Aorta (tissue), 5 donors: ENCODE data around the gene SNAPC2. TPM values are rescaled to one million over a fixed set of nuclear protein-coding genes. Genes with fewer than 3 reads are reported as not detected.
A peak's percentile ranks its signal among the peaks of the same experiment; 100 is the strongest.

ENCODE experiments used
- ATAC-seq: fragments of 200-7000 bp; cut with Tn5 transposase; one replicate; pipeline ENCODE4 v1.9.1; 2022; ENCODE audit warnings: moderate library complexity; ENCODE audit not compliant: low FRiP score
- DNase-seq, 2 donors: peaks; one replicate each; pipeline ENCODE4 v3.0.0-alpha.2; 2020
- H3K27ac ChIP-seq, 2 donors: one replicate each; pipeline ENCODE4 v1.5.1; 2013; ENCODE audit warnings: low read length in 2 of 2, mild to moderate bottlenecking in 2 of 2, moderate library complexity in 2 of 2, control low read depth in 1 of 2, inconsistent platforms in 1 of 2, low read depth in 1 of 2
- H3K27me3 ChIP-seq, 2 donors: one replicate each; pipeline ENCODE4 v1.6.1; 2013; ENCODE audit warnings: control low read depth in 1 of 2, low read length in 1 of 2, mild to moderate bottlenecking in 1 of 2, moderate library complexity in 1 of 2; ENCODE audit not compliant: insufficient read depth in 2 of 2, control insufficient read depth in 1 of 2
- H3K36me3 ChIP-seq, 2 donors: one replicate each; pipeline ENCODE4 v1.6.1; 2013; ENCODE audit warnings: control low read depth in 1 of 2, low read length in 1 of 2, mild to moderate bottlenecking in 1 of 2; ENCODE audit not compliant: insufficient read depth in 2 of 2, control insufficient read depth in 1 of 2
- H3K4me1 ChIP-seq, 2 donors: one replicate each; pipeline ENCODE4 v1.6.1; 2013; ENCODE audit warnings: low read length in 2 of 2, control low read depth in 1 of 2, mild to moderate bottlenecking in 1 of 2, moderate library complexity in 1 of 2; ENCODE audit not compliant: insufficient read depth in 2 of 2, control insufficient read depth in 1 of 2
- H3K4me3 ChIP-seq, 2 donors: one replicate each; pipeline ENCODE4 v1.5.1; 2013; ENCODE audit warnings: low read length in 2 of 2, control low read depth in 1 of 2, mild to moderate bottlenecking in 1 of 2
- H3K9me3 ChIP-seq: one replicate; pipeline ENCODE4 v1.6.1; 2013; ENCODE audit warnings: mild to moderate bottlenecking, low read length; ENCODE audit not compliant: control insufficient read depth
- WGBS, 2 donors: extraction: QIAGEN DNeasy Blood & Tissue Kit; methylation state at CpG; one replicate each; pipeline ENCODE4 v1.1.7; 2013; 5-methylcytosine and 5-hydroxymethylcytosine counted together
- intact Hi-C, 2 donors: fragments of 100-400 bp; cut with DNase I; formaldehyde crosslinking; loops; one replicate each; pipeline versions ENCODE4 v1.14.2 to v1.15.0; 2022
- polyA plus RNA-seq, 2 donors: library from polyadenylated mRNA; stranded (reverse); fragments of 200-250 nt; gene quantifications; one replicate each; pipeline ENCODE4 v1.2.3, GENCODE V29; 2013
- total RNA-seq, 2 donors: library from RNA; stranded (reverse); fragmentation: NEBNext Ultra II Directional; extraction: Animal tissue kit (Norgen Biotek cat#: 25700); gene quantifications; one replicate each; pipeline ENCODE4 v1.2.1, GENCODE V29; 2021
- donor health status: healthy with polysubstance abuse.
- donor health status: Bipolar disorder and iron deficiency.
- donor health status: DM: no; HTN: no; CAD: no.
- donor health status: DM: no; HTN: no; CAD: no.
- donor health status: DM: yes; HTN: yes; CAD: no.

SNAPC2 gene
- total and polyA plus RNA-seq, 4 donors = 12.0 to 26.6 (median 21.3) TPM

- ATAC-seq (no peak), DNase-seq (no peak)
- intact Hi-C loops = no loop called here
- Histone ChIP-seq H3K27me3 (no peaks in the 10 kb centered on the region), H3K36me3 (no peaks in the 10 kb centered on the region), H3K9me3 (no peaks in the 10 kb centered on the region), H3K4me3 (no peak overlapping the region), H3K4me1 (no peaks in the 10 kb centered on the region), H3K27ac (no peak overlapping the region)
- 93 to 94% methylated on average over 34 of the region's 34 CpGs for WGBS, 2 donors
These were observed 20.3 kb upstream of the SNAPC2 start for GRCh38 chr19:7899751-7900378.

DNA sequence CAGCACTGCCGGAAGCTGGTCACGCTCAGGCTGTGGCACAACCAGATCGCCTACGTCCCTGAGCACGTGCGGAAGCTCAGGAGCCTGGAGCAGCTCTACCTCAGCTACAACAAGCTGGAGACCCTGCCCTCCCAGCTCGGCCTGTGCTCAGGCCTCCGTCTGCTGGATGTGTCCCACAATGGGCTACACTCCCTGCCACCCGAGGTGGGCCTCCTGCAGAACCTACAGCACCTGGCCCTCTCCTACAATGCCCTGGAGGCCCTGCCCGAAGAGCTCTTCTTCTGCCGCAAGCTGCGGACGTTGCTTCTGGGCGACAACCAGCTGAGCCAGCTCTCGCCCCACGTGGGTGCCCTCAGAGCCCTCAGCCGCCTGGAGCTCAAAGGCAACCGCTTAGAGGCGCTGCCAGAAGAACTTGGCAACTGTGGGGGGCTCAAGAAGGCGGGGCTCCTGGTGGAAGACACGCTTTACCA lies 19.7 kb upstream of the SNAPC2 start:
- intact Hi-C loops = no loop called here
- no peaks in the 10 kb centered on the region for H3K9me3 ChIP-seq
- no peaks in the 10 kb centered on the region for H3K36me3 ChIP-seq
- no peaks in the 10 kb centered on the region for H3K27me3 ChIP-seq
- no peak overlapping the region for H3K4me3 ChIP-seq
- DNase-seq (no peak), ATAC-seq (no peak)
- no peak overlapping the region for H3K27ac ChIP-seq
- H3K4me1 ChIP-seq = no peaks in the 10 kb centered on the region
- 83% methylated on average over 21 of the region's 21 CpGs for WGBS, 2 donors

DNA sequence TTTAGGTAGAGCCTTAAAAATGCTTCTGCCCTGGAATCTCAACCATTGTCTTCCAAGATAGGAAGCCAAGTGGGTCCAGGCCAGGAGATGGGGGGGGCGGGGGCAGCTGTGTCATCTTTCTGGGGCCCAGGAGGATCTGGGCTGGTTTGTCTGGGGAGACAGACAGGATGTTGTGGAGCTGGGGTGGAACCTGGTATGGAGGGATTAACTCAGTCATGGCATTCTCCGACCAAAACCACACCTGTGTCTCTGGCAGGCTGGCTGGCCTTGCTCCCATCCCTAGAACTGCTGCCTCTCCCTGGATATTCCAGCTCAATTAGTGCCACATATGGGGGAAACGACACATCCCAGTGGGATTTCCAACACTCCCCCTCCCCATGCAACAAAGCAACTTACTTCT lies 19.2 kb upstream of the SNAPC2 start:
- WGBS, 2 donors = 82 to 83% methylated on average over 3 of the region's 3 CpGs

DNA sequence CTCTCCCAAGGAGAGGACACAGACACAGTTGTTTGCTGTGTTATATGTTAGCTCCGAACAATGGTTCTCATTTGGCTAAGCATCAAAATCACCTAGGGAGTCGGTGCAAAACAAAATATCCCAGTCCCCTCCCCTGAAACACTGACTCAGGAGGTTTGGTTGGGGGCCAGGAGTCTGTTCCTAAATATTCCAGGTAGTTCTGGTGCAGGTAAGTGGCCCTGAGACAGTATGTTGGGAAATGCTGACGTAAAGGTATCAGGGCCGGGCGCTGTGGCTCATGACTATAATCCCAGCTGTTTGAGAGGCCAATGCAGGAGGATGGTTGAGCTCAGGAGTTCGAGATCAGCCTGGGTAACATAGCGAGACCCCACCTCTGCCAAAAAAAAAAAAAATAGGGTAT lies 18.8 kb upstream of the SNAPC2 start:
- 91 to 92% methylated on average over 7 of the region's 7 CpGs for WGBS, 2 donors
- H3K9me3 ChIP-seq = no peaks in the 10 kb centered on the region
- intact Hi-C loops = no loop called here

More for the DNA sequence above, 19.2 kb upstream of the SNAPC2 start:
- no peaks in the 10 kb centered on the region for H3K27me3 ChIP-seq
- ATAC-seq = no peak
- H3K4me3 ChIP-seq = no peak overlapping the region
- intact Hi-C loops = no loop called here
- no peak overlapping the region for H3K27ac ChIP-seq
- DNase-seq = no peak
- H3K9me3 ChIP-seq = no peaks in the 10 kb centered on the region
- no peaks in the 10 kb centered on the region for H3K36me3 ChIP-seq
- no peaks in the 10 kb centered on the region for H3K4me1 ChIP-seq

GRCh38 chr19:7902796-7903243 lies 17.3 kb upstream of the SNAPC2 start:
- ATAC-seq (no peak), DNase-seq (no peak)
- H3K36me3 ChIP-seq = no peaks in the 10 kb centered on the region

More for the DNA sequence above, 18.8 kb upstream of the SNAPC2 start:
- Histone ChIP-seq H3K36me3 (no peaks in the 10 kb centered on the region), H3K4me1 (no peaks in the 10 kb centered on the region), H3K4me3 (no peak overlapping the region), H3K27me3 (no peaks in the 10 kb centered on the region), H3K27ac (no peak overlapping the region)
- DNase-seq = no peak
- no peak for ATAC-seq

GRCh38 chr19:7903244-7904073 lies 16.7 kb upstream of the SNAPC2 start, which contains the start of gene MAP2K7:
Gene MAP2K7 (plus strand): TSS chr19:7903877. CDS start chr19:7903945, 68 bp downstream.
- intact Hi-C loops = loop anchor here in 1 of 2 donors (1.0 kb wide), 2 partner anchors 17 to 73 kb away; partner anchors contain the start of genes EVI5L and SNAPC2
- Histone ChIP-seq H3K36me3 (no peaks in the 10 kb centered on the region), H3K27ac (peak within 1 kb of the TSS in 1 of 2 donors; percentile 23), H3K27me3 (no peaks in the 10 kb centered on the region), H3K4me1 (no peaks in the 10 kb centered on the region), H3K4me3 (peak within 1 kb of the TSS; percentile 5 to 69), H3K9me3 (no peaks in the 10 kb centered on the region)
- WGBS, 2 donors = 0 to 1% methylated on average over 80 to 89 of the region's 89 CpGs
- ATAC-seq (peak; percentile 96), DNase-seq (peak; percentile 100)

More at GRCh38 chr19:7902796-7903243, 17.3 kb upstream of the SNAPC2 start:
- 13 to 20% methylated on average over 18 to 20 of the region's 20 CpGs for WGBS, 2 donors
- Histone ChIP-seq H3K4me3 (no peak overlapping the region), H3K27me3 (no peaks in the 10 kb centered on the region), H3K9me3 (no peaks in the 10 kb centered on the region), H3K4me1 (no peaks in the 10 kb centered on the region), H3K27ac (peak overlapping the region in 1 of 2 donors; percentile 23)
- intact Hi-C loops = loop anchor here in 1 of 2 donors (1.0 kb wide), 2 partner anchors 17 to 73 kb away; partner anchors contain the start of genes EVI5L and SNAPC2

DNA sequence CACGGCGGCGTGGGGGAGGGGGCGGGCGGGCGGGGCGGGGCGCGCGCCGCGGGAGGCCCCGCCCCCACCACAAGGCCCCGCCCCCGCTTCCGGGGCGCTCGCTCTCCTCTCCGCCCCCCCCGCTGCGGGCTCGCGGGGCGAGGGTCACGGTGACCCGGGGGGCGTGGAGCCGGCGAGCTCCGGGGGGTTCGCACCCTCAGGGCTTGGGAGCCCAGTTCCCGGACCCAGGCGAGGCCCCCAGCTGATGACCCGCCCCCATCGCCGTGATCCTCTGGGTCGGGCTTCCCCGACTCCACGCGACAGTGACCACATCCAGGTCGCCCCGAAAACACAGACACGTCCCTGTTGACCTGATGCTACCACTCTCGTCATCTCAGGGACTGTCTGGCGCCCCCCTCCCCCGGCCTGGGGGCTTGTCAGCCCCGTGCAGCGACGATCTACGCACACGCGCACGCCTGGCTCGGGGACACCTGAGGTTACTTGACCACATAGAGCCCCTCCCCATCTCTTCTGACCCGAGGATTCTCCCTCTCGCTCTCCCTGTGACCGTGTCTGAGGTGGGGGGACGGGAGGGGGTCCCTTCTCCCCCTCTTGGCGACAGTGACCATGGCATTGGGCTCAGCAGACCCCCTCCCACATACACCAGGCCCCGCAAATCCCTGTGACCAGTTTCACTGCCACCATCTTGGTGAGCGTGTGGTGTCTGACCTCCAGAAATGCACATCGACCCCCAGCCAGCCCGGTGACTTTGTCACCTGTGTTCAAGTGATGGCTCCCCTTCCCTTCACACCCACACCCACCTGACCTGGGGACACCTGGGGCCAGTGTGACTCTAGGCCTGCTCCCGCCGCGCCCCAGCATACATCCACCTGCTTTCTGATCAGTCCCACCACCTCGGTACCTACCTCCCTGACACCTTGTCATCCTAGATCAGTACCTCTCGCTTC lies 15.8 kb upstream of the SNAPC2 start:
- intact Hi-C loops = no loop called here
- Histone ChIP-seq H3K27me3 (no peaks in the 10 kb centered on the region), H3K4me3 (peak overlapping the region; percentile 5 to 69), H3K9me3 (no peaks in the 10 kb centered on the region), H3K4me1 (no peaks in the 10 kb centered on the region), H3K36me3 (no peaks in the 10 kb centered on the region), H3K27ac (no peak overlapping the region)
- WGBS, 2 donors = 10 to 17% methylated on average over 38 to 68 of the region's 68 CpGs
- peak; percentile 25 for ATAC-seq
- DNase-seq = peak in 1 of 2 donors; percentile 88

DNA sequence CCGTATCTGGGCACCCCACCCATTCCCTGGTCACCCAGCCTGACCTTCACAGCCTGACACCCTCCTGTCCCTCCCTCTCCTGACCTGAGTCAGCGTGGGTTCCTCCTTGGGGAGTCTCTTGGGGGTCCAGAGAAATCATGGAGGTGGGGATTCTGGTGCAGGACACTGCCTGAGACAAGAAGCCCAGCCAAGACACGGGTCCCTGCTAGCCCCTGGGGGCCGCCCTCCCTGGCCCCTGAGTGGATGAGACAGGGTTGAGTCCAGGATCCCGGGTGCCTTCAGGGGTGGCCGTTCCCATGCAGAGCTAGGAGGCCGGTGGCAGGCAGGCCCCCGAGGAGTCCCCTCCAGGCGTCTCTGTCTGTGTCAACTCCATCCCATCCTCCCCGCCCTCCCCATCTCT lies 14.9 kb upstream of the SNAPC2 start:
- H3K27ac ChIP-seq = no peak overlapping the region
- H3K36me3 ChIP-seq = peaks cover 0 to 1% of the 10 kb centered on the region in 2 donors
- no peaks in the 10 kb centered on the region for H3K9me3 ChIP-seq
- H3K27me3 ChIP-seq = no peaks in the 10 kb centered on the region
- H3K4me1 ChIP-seq = no peaks in the 10 kb centered on the region
- ATAC-seq (no peak), DNase-seq (peak in 1 of 2 donors; percentile 50)
- no peak overlapping the region for H3K4me3 ChIP-seq
- WGBS, 2 donors = 70 to 71% methylated on average over 10 of the region's 10 CpGs
- intact Hi-C loops = no loop called here
